ENCODE results near the gene RBX1.
"Not testable (repeated sequence)": the region's sequence is repeated elsewhere in the genome, so short reads cannot be mapped to it uniquely, and the experiment has no call there.

The RBX1 gene

DNA sequence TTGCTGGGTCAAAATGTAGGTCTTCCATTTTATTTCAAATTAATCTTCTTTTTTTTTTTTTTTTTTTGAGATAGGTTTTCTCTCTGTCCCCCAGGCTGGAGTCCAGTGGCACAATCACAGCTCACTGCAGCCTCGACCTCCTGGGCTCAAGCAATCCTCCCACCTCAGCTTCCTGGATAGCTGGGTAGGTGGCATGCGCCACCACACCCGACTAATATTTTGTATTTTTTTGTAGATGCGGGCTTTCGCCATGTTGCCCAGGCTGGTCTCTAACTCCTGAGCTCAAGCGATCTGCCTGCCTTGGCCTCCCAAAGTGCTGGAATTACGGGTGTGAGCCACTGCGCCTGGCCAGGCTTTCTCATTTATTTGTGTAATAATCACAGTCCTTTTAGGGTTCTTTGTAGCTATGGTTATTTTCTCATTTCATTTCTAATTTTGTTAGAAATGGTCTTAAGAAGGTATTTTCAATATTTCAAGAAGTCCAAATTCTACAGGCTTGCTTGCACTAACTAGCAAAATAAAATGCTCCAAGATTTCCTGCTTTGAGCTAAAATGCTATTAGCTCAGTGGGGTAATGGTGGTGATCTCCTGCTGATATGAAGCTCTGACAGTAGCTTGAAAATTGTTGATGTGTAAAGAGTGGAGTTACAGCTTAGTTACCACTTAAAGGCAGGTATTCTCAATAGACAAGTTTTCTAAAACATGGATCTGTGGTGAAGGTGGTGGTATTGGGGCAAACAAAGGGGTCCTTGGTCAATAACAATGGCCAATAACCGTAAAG lies 50.0 kb downstream of the RBX1 start:
- no peak overlapping the region for H3K18ac ChIP-seq (ENCODE audit: low read length)
- no peak overlapping the region for H2BK5ac ChIP-seq (ENCODE audit: low read length)
- no peak overlapping the region for H3K27ac ChIP-seq (ENCODE audit: low read depth, low read length)
- no peaks in the 10 kb centered on the region for H3K27me3 ChIP-seq (ENCODE audit: insufficient read depth, low read length, poor library complexity)
- WGBS (ENCODE audit: extremely low coverage, insufficient coverage, low lambda C conversion rate): no CpG with 5 or more reads among the region's 9 CpGs
- H3K4me1 ChIP-seq (ENCODE audit: control insufficient read depth, low read depth, low read length): no peaks in the 10 kb centered on the region
- no peak overlapping the region for H3K4me3 ChIP-seq (ENCODE audit: low read length)
- no peak overlapping the region for H3K4me2 ChIP-seq (ENCODE audit: low read length)
- no peaks in the 10 kb centered on the region for H3K79me2 ChIP-seq (ENCODE audit: control insufficient read depth, insufficient read depth, low read length)
- no peak overlapping the region for H3K9ac ChIP-seq (ENCODE audit: low read length)
- H2BK120ac ChIP-seq (ENCODE audit: low read depth, low read length): no peak overlapping the region
- H4K8ac ChIP-seq (ENCODE audit: low read depth, low read length): no peak overlapping the region
- no peak overlapping the region for H3K4ac ChIP-seq (ENCODE audit: low read depth, low read length)
- H3K79me1 ChIP-seq (ENCODE audit: low read length): no peaks in the 10 kb centered on the region
- no peak overlapping the region for H3K56ac ChIP-seq (ENCODE audit: low read length)
- no peak overlapping the region for H2BK15ac ChIP-seq (replicated peaks; ENCODE audit: low read depth)
- DNase-seq: peak; percentile 18
- no peak overlapping the region for H2AK5ac ChIP-seq (ENCODE audit: low read length)
- H3K36me3 ChIP-seq (ENCODE audit: control insufficient read depth, insufficient read depth, low read length): no peaks in the 10 kb centered on the region
- H4K5ac ChIP-seq (ENCODE audit: low read length): no peak overlapping the region
- H3K23ac ChIP-seq (ENCODE audit: low read length): no peak overlapping the region

DNA sequence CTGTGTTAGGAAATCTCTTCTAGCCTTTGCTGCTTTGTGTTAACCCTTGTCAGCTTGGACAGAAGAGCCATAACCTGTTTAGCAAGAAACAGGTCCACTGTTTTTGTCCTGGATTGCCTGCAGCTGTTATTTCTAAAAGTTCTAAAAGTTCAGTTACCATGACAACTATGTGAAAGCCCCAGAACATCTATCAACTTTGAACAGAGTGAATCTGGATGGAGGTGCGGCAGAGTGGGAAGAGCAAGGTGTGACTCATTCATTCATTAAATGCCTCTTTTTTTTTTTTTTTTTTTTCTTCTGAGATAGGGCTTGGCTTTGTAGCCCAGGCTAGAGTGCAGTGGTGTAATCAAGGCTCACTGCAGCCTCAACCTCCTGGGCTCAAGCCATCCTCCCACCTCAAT lies 50.5 kb downstream of the RBX1 start:
- no peaks in the 10 kb centered on the region for H3K27me3 ChIP-seq (ENCODE audit: insufficient read depth, low read length, poor library complexity)
- no peak overlapping the region for H2BK5ac ChIP-seq (ENCODE audit: low read length)
- DNase-seq: peak; percentile 65
- no peak overlapping the region for H4K8ac ChIP-seq (ENCODE audit: low read depth, low read length)
- no peak overlapping the region for H3K4me2 ChIP-seq (ENCODE audit: low read length)
- no peak overlapping the region for H4K5ac ChIP-seq (ENCODE audit: low read length)
- H3K56ac ChIP-seq (ENCODE audit: low read length): no peak overlapping the region
- no peaks in the 10 kb centered on the region for H3K36me3 ChIP-seq (ENCODE audit: control insufficient read depth, insufficient read depth, low read length)
- no peak overlapping the region for H2BK120ac ChIP-seq (ENCODE audit: low read depth, low read length)
- H3K79me2 ChIP-seq (ENCODE audit: control insufficient read depth, insufficient read depth, low read length): no peaks in the 10 kb centered on the region
- H3K23ac ChIP-seq (ENCODE audit: low read length): no peak overlapping the region
- H3K4ac ChIP-seq (ENCODE audit: low read depth, low read length): no peak overlapping the region
- WGBS (ENCODE audit: extremely low coverage, insufficient coverage, low lambda C conversion rate): no CpG with 5 or more reads among the region's 1 CpG
- H3K79me1 ChIP-seq (ENCODE audit: low read length): no peaks in the 10 kb centered on the region
- H3K27ac ChIP-seq (ENCODE audit: low read depth, low read length): no peak overlapping the region
- H2BK15ac ChIP-seq (replicated peaks; ENCODE audit: low read depth): no peak overlapping the region
- H3K4me1 ChIP-seq (ENCODE audit: control insufficient read depth, low read depth, low read length): no peaks in the 10 kb centered on the region
- no peak overlapping the region for H3K9ac ChIP-seq (ENCODE audit: low read length)
- H2AK5ac ChIP-seq (ENCODE audit: low read length): no peak overlapping the region
- H3K18ac ChIP-seq (ENCODE audit: low read length): no peak overlapping the region
- no peak overlapping the region for H3K4me3 ChIP-seq (ENCODE audit: low read length)

DNA sequence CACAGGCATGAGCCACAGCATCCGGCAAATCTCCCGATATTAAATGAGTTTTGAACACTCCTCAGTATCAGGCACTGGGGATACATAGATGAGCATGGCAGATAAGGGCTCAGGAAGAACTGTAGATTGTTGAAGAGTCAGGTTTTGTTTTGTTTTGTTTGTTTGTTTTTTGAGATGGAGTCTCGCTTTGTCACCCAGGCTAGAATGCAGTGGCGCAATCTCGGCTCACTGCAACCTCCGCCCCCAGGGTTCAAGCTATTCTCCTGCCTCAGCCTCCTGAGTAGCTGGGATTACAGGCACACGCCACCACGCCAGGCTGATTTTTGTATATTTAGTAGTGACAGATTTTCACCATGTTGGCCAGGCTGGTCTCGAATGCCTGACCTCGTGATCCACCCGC lies 51.2 kb downstream of the RBX1 start:
- H2BK5ac ChIP-seq (ENCODE audit: low read length); H3K79me1 ChIP-seq (ENCODE audit: low read length); H2BK120ac ChIP-seq (ENCODE audit: low read depth, low read length); H3K56ac ChIP-seq (ENCODE audit: low read length); H3K4me2 ChIP-seq (ENCODE audit: low read length); H3K23ac ChIP-seq (ENCODE audit: low read length); H2BK15ac ChIP-seq (replicated peaks; ENCODE audit: low read depth); H3K79me2 ChIP-seq (ENCODE audit: control insufficient read depth, insufficient read depth, low read length); H3K36me3 ChIP-seq (ENCODE audit: control insufficient read depth, insufficient read depth, low read length); H3K4ac ChIP-seq (ENCODE audit: low read depth, low read length); DNase-seq; H3K18ac ChIP-seq (ENCODE audit: low read length); H4K8ac ChIP-seq (ENCODE audit: low read depth, low read length); H2AK5ac ChIP-seq (ENCODE audit: low read length); H3K9ac ChIP-seq (ENCODE audit: low read length); H3K27ac ChIP-seq (ENCODE audit: low read depth, low read length); H4K5ac ChIP-seq (ENCODE audit: low read length); H3K27me3 ChIP-seq (ENCODE audit: insufficient read depth, low read length, poor library complexity); H3K4me3 ChIP-seq (ENCODE audit: low read length); H3K4me1 ChIP-seq (ENCODE audit: control insufficient read depth, low read depth, low read length): not testable (repeated sequence)
- no CpG with 5 or more reads among the region's 11 CpGs for WGBS (ENCODE audit: extremely low coverage, insufficient coverage, low lambda C conversion rate)

DNA sequence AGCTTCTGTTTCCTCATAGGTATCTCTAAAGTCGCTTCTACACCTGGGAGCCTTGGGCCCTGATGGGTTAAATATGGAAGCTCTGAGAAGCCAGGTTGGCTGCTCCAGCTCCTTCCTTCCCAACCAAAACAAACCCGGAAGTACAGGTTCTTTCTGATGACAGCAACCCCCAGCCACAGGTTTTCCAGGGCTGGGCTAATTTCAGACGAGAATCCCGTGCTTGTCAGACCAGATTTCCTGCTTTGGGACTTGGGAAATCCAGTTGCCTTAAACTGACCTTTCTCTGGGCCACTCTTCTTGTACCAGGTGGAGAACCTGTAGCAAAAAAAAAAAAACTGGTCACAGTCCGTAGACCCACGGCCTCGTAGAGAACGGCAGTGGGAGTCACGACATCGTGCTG lies 51.9 kb downstream of the RBX1 start:
- Histone ChIP-seq H3K4me1 (ENCODE audit: control insufficient read depth, low read depth, low read length) (no peaks in the 10 kb centered on the region), H3K56ac (ENCODE audit: low read length) (no peak overlapping the region), H3K79me2 (ENCODE audit: control insufficient read depth, insufficient read depth, low read length) (no peaks in the 10 kb centered on the region), H3K79me1 (ENCODE audit: low read length) (no peaks in the 10 kb centered on the region), H2BK120ac (ENCODE audit: low read depth, low read length) (no peak overlapping the region), H2AK5ac (ENCODE audit: low read length) (no peak overlapping the region), H3K4ac (ENCODE audit: low read depth, low read length) (peak overlapping the region; percentile 9), H3K36me3 (ENCODE audit: control insufficient read depth, insufficient read depth, low read length) (no peaks in the 10 kb centered on the region), H3K4me3 (ENCODE audit: low read length) (no peak overlapping the region), H4K8ac (ENCODE audit: low read depth, low read length) (no peak overlapping the region), H3K23ac (ENCODE audit: low read length) (no peak overlapping the region), H3K9ac (ENCODE audit: low read length) (no peak overlapping the region), H3K27me3 (ENCODE audit: insufficient read depth, low read length, poor library complexity) (no peaks in the 10 kb centered on the region), H2BK5ac (ENCODE audit: low read length) (no peak overlapping the region), H4K5ac (ENCODE audit: low read length) (no peak overlapping the region), H3K18ac (ENCODE audit: low read length) (no peak overlapping the region), H3K27ac (ENCODE audit: low read depth, low read length) (no peak overlapping the region), H3K4me2 (ENCODE audit: low read length) (no peak overlapping the region), H2BK15ac (replicated peaks; ENCODE audit: low read depth) (no peak overlapping the region)
- no CpG with 5 or more reads among the region's 10 CpGs for WGBS (ENCODE audit: extremely low coverage, insufficient coverage, low lambda C conversion rate)
- peak; percentile 33 for DNase-seq

GRCh38 chr22:41003976-41004375 lies 52.8 kb downstream of the RBX1 start:
- Histone ChIP-seq H3K4ac (ENCODE audit: low read depth, low read length) (no peak overlapping the region), H3K23ac (ENCODE audit: low read length) (no peak overlapping the region), H3K79me1 (ENCODE audit: low read length) (no peaks in the 10 kb centered on the region), H3K9ac (ENCODE audit: low read length) (no peak overlapping the region), H3K36me3 (ENCODE audit: control insufficient read depth, insufficient read depth, low read length) (no peaks in the 10 kb centered on the region), H3K79me2 (ENCODE audit: control insufficient read depth, insufficient read depth, low read length) (no peaks in the 10 kb centered on the region), H2BK15ac (replicated peaks; ENCODE audit: low read depth) (no peak overlapping the region), H3K4me2 (ENCODE audit: low read length) (no peak overlapping the region), H3K56ac (ENCODE audit: low read length) (no peak overlapping the region), H4K8ac (ENCODE audit: low read depth, low read length) (no peak overlapping the region), H2BK120ac (ENCODE audit: low read depth, low read length) (no peak overlapping the region), H3K18ac (ENCODE audit: low read length) (no peak overlapping the region), H3K27ac (ENCODE audit: low read depth, low read length) (no peak overlapping the region), H2AK5ac (ENCODE audit: low read length) (no peak overlapping the region), H4K5ac (ENCODE audit: low read length) (no peak overlapping the region), H3K4me1 (ENCODE audit: control insufficient read depth, low read depth, low read length) (no peaks in the 10 kb centered on the region), H2BK5ac (ENCODE audit: low read length) (no peak overlapping the region), H3K4me3 (ENCODE audit: low read length) (no peak overlapping the region), H3K27me3 (ENCODE audit: insufficient read depth, low read length, poor library complexity) (no peaks in the 10 kb centered on the region)
- DNase-seq: no peak
- no CpG with 5 or more reads among the region's 5 CpGs for WGBS (ENCODE audit: extremely low coverage, insufficient coverage, low lambda C conversion rate)

Data from mesendoderm (in vitro differentiated cells).